SK-N-MC (cell line): ENCODE results near the gene MTMR3.
A peak's percentile ranks its signal among the peaks of the same experiment; 100 is the strongest.
"Not testable (repeated sequence)": the region's sequence is repeated elsewhere in the genome, so short reads cannot be mapped to it uniquely, and the experiment has no call there.

ENCODE experiments used
- DNase-seq: peaks from one replicate; pipeline ENCODE4 v3.0.0-alpha.2; 2011; ENCODE audit warnings: low read depth, low spot score
- H3K27ac ChIP-seq: fragments of 200-600 bp; sonication (generic); 2 replicates; pipeline ENCODE4 v1.5.1; 2016; ENCODE audit warnings: mixed run types
- H3K36me3 ChIP-seq: fragments of 200-600 bp; sonication (generic); 2 replicates; pipeline ENCODE4 v1.6.1; 2017; ENCODE audit warnings: antibody characterized with exemption, low read length, mixed read lengths; ENCODE audit not compliant: insufficient read depth
- H3K4me3 ChIP-seq: fragments of 200-600 bp; sonication (generic); 2 replicates; pipeline ENCODE4 v1.5.1; 2016
- H3K9ac ChIP-seq: fragments of 200-600 bp; sonication (generic); 2 replicates; pipeline ENCODE4 v1.8.0; 2017; ENCODE audit warnings: mixed run types, mixed read lengths; ENCODE audit not compliant: insufficient read length
- H3K9me3 ChIP-seq: fragments of 200-600 bp; sonication (generic); 2 replicates; pipeline ENCODE4 v1.6.1; 2017; ENCODE audit warnings: low read depth, mild to moderate bottlenecking, antibody characterized with exemption, low read length, moderate library complexity, mixed read lengths
- EZH2 ChIP-seq: fragments of 200-600 bp; sonication (generic); IDR thresholded peaks from one replicate; pipeline ENCODE4 v1.6.1; 2017; ENCODE audit warnings: antibody characterized with exemption
- FOXP2 ChIP-seq: optimal IDR thresholded peaks from 2 replicates; pipeline ENCODE3; 2011; ENCODE audit warnings: mild to moderate bottlenecking, moderate library complexity; ENCODE audit not compliant: insufficient read depth; ENCODE audit errors: extremely low read length, control extremely low read depth
- POLR2AphosphoS5 ChIP-seq: IDR thresholded peaks from 2 replicates; pipeline ENCODE4 v1.6.1; 2012; ENCODE audit warnings: mild to moderate bottlenecking, low read depth, low read length, borderline replicate concordance

Gene MTMR3

DNA sequence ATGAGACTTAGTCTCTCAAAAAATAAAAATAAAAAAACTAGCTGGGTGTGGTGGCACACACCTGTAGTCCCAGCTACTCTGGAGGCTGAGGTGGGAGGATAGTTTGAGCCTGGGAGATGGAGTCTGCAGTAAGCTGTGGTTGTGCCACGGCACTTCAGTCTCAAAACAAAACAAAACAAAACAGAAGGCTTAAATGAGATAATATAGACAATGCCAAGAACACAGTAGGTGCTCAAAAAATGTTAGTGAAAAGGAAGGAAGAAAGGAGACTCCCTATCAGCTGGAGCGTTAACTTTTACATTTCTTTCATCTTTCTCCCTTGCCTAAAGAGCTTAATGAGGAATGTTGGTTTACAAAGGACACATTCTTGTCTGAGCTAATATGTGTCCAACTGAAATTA is 40.8 kb upstream of the MTMR3 start:
- Histone ChIP-seq H3K9ac (no peak overlapping the region), H3K27ac (no peak overlapping the region), H3K36me3 (no peaks in the 10 kb centered on the region), H3K9me3 (no peaks in the 10 kb centered on the region), H3K4me3 (no peak overlapping the region)
- no peak for DNase-seq
- no peak for TF ChIP-seq POLR2AphosphoS5
- no peak for TF ChIP-seq EZH2
- no peak for TF ChIP-seq FOXP2

DNA sequence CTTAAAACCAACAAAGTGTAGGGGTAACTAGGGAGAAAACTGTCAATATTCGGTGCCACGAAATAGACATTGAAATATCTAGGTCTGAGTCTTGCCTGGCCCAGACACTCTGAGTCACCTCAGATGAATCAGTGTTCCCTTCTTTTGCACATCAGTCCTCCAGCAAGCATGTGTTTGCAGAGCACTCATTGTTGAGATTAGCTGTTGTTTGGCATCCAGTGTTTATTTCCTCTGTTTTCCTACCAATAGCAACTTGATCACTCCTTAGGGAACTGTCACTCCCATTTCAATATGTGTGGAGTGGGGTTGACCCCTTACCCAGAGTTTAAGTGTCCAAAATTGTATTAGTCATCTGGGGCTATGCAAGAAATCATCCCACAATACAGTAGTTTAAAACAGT is 40.2 kb upstream of the MTMR3 start:
- TF ChIP-seq FOXP2, result no peak
- TF ChIP-seq POLR2AphosphoS5, result no peak
- TF ChIP-seq EZH2, result no peak
- no peak for DNase-seq
- Histone ChIP-seq H3K4me3 (no peak overlapping the region), H3K9me3 (no peaks in the 10 kb centered on the region), H3K9ac (no peak overlapping the region), H3K27ac (no peak overlapping the region), H3K36me3 (no peaks in the 10 kb centered on the region)

DNA sequence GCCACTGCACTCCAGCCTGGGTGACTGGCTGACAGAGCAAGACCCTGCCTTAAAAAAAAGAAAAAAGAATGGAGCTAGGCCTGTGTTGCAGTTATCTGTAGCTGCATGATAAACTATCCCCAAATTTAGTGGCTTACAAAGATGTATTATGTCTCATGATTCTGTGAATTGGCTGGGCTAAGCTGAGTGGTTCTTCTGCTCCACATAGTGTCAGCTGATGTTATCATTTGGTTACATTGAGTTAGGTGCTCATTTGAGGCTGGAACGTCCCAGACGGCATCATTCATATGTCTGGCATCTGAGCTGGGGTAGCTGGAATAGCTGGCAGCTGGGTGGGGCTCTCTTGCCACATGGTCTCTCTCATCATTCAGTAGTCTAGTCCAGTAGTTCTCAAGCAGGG is 36.7 kb upstream of the MTMR3 start:
- no peak overlapping the region for H3K4me3 ChIP-seq
- DNase-seq, result no peak
- H3K9me3 ChIP-seq, result no peaks in the 10 kb centered on the region
- no peaks in the 10 kb centered on the region for H3K36me3 ChIP-seq
- no peak overlapping the region for H3K9ac ChIP-seq
- TF ChIP-seq FOXP2, result no peak
- TF ChIP-seq EZH2, result no peak
- TF ChIP-seq POLR2AphosphoS5, result no peak
- H3K27ac ChIP-seq, result no peak overlapping the region

DNA sequence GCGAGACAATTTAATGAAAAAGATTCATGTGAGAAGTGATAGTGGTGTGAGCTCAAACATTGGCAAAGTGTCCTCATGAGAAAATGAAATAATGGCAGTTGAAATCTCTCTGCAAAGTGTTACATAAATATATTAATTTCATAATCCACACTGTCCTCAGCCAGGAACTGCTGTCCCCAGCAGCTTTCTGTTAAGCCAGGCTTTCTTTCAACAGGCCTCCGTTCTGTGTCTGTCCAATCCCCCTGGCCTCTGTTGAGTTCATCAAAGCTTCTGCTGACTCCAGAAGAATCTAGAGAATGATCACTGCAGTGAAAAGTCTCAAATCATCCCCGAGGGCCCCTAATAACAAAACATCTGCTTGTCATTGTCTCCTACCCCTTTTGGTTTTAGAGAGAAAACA is 34.9 kb upstream of the MTMR3 start:
- Histone ChIP-seq H3K36me3 (no peaks in the 10 kb centered on the region), H3K9ac (peak overlapping the region; percentile 61), H3K27ac (no peak overlapping the region), H3K4me3 (no peak overlapping the region), H3K9me3 (no peaks in the 10 kb centered on the region)
- TF ChIP-seq EZH2 (no peak), POLR2AphosphoS5 (no peak), FOXP2 (no peak)
- no peak for DNase-seq

- Histone ChIP-seq H3K4me3 (no peak overlapping the region), H3K36me3 (no peaks in the 10 kb centered on the region), H3K27ac (no peak overlapping the region), H3K9me3 (no peaks in the 10 kb centered on the region), H3K9ac (no peak overlapping the region)
- TF ChIP-seq EZH2, result no peak
- no peak for TF ChIP-seq FOXP2
- TF ChIP-seq POLR2AphosphoS5, result no peak
- DNase-seq, result no peak
These were observed 28.5 kb upstream of the MTMR3 start for GRCh38 chr22:29854432-29854831.

- DNase-seq, result no peak
- TF ChIP-seq EZH2, result no peak
- H3K27ac ChIP-seq, result no peak overlapping the region
These were observed 27.3 kb upstream of the MTMR3 start for GRCh38 chr22:29855611-29856181.

DNA sequence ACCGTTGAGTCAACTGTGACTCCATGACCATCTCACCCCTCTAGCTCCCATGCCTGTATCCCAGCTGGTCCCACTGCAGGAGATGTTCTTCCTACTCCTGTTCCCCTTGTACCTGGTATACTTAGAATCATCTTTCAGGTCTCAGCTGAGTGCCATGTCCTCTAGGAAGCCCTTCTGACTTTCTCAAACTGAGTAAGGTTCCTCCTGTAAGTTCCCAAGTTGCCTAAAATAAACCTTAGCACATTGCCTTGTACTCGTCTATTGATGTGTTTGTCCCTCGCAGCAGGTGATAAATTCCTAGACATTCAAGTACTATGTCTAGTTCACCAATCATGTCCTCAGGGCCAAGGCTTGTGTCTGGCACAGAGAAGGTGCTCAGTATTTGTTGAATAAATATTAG is 26.5 kb upstream of the MTMR3 start:
- H3K9ac ChIP-seq, result no peak overlapping the region
- no peaks in the 10 kb centered on the region for H3K9me3 ChIP-seq
- no peak overlapping the region for H3K4me3 ChIP-seq
- DNase-seq, result no peak
- TF ChIP-seq FOXP2, result no peak
- no peak for TF ChIP-seq EZH2
- TF ChIP-seq POLR2AphosphoS5, result no peak
- H3K27ac ChIP-seq, result no peak overlapping the region
- no peaks in the 10 kb centered on the region for H3K36me3 ChIP-seq

More at GRCh38 chr22:29855611-29856181, 27.3 kb upstream of the MTMR3 start:
- H3K9me3 ChIP-seq, result no peaks in the 10 kb centered on the region
- H3K9ac ChIP-seq, result no peak overlapping the region
- H3K36me3 ChIP-seq, result no peaks in the 10 kb centered on the region
- no peak overlapping the region for H3K4me3 ChIP-seq

DNA sequence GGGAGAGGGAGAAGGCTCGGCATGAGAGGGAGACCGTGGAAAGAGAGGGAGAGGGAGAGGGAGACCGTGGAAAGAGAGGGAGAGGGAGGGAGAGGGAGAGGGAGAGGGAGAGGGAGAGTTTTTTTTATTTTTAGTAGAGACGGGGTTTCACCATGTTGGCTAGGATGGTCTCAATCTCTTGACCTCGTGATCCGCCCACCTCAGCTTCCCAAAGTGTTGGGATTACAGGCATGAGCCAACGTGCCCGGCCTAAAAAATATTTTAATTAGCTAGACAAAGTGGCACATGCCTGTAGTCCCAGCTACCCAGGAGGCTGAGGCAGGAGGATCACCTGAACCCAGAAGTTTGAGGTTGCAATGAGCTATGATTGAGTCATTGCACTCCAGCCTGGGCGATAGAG is 23.9 kb upstream of the MTMR3 start:
- not testable (repeated sequence) for H3K4me3 ChIP-seq, H3K9me3 ChIP-seq, H3K9ac ChIP-seq, H3K27ac ChIP-seq, DNase-seq, H3K36me3 ChIP-seq

DNA sequence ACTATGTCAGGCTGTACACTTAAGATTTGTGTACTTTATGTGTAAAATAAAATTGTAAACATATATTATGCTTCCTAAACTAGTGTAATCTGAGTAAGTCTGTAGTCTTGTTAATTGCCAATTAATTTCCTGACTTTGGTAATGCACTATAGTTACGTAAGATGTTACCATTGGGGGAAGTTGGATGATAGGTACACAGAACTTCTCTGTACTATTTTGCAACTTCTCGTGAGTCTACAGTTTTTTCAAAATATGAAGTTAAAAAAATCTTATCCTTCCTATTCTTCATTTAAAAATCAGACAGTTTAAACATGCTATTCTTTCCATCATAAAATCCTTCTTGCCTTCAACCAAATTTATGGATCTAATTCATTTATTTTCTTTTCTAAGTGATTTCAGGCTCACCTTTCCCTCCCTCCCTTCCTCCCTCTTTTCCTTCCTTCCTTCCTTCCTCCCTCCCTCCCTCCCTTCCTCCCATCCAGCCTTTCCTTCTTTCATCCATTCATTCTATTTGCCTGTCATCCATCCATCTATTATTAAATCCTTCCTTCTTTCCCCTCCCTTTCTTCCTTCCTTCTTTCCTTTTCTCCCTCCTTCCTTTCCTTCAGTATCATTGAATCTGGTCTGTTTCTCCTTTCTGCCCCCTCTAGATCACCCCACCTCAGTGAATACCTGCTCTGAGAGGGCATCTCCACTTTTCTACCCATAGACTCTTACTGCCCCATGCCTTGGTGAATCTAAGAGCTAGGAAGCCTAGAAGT is 22.8 kb upstream of the MTMR3 start:
- Histone ChIP-seq H3K9ac (no peak overlapping the region), H3K9me3 (no peaks in the 10 kb centered on the region), H3K27ac (no peak overlapping the region), H3K36me3 (no peaks in the 10 kb centered on the region), H3K4me3 (no peak overlapping the region)
- no peak for TF ChIP-seq POLR2AphosphoS5
- no peak for TF ChIP-seq FOXP2
- no peak for TF ChIP-seq EZH2
- DNase-seq, result no peak
